HEK293T (cell line): ENCODE results near the gene HOXA3.

ENCODE experiments used
- BHLHE40 ChIP-seq: fragments of 450-650 bp; IDR thresholded peaks from 2 replicates; pipeline ENCODE4 v1.6.1; 2016; ENCODE audit warnings: mild to moderate bottlenecking, moderate library complexity, borderline replicate concordance
- FOXM1 ChIP-seq: fragments of 450-650 bp; IDR thresholded peaks from 2 replicates; pipeline ENCODE4 v1.6.1; 2017; ENCODE audit warnings: mild to moderate bottlenecking, borderline replicate concordance
- SUZ12 ChIP-seq: fragments of 450-650 bp; IDR thresholded peaks from 2 replicates; pipeline ENCODE4 v1.6.1; 2016; ENCODE audit warnings: mild to moderate bottlenecking

GRCh38 chr7:27201580-27202017 lies 49.2 kb upstream of the HOXA3 start:
- TF ChIP-seq BHLHE40 (no peak), SUZ12 (no peak), FOXM1 (no peak)
